Keratinocyte (primary cell): ENCODE results near the gene FAM177B.

Experiments
- EZH2 ChIP-seq: IDR thresholded peaks from one replicate; pipeline ENCODE4 v1.6.1; 2012; ENCODE audit warnings: inconsistent platforms, mild to moderate bottlenecking, low read length, moderate library complexity
- TF ChIP-seq, protein P1 (sequence below), 3 experiments: IDR thresholded peaks in 1 of 3; conservative IDR thresholded peaks in 1 of 3; optimal IDR thresholded peaks in 1 of 3; 2 replicates in 2 of 3; 3 replicates in 1 of 3; pipeline versions ENCODE3 to v1.5.1; 2011; ENCODE audit warnings: low read length in 3 of 3, mild to moderate bottlenecking in 3 of 3, moderate library complexity in 2 of 3, control low read depth in 1 of 3, inconsistent platforms in 1 of 3; ENCODE audit not compliant: insufficient read depth in 2 of 3; ENCODE audit errors: extremely low read depth in 1 of 3

DNA sequence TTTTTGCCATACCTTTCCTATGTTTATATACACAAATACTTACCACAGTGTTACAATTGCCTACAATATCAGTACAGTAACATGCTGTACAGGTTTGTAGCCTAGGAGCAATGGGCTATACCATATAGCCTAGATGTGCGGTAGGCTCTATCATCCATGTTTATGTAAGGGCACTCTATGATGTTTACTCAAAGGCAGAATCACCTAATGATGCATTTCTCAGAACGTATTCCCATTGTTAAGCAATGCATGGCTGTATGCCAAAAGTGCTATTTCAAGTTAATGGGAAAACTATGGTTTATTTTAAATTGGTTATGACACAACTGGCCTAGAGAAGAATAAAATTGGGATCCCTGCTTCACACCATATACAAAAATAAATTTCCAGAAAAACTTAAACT, 41.0 kb downstream of the FAM177B start:
- TF ChIP-seq, protein P1, sequence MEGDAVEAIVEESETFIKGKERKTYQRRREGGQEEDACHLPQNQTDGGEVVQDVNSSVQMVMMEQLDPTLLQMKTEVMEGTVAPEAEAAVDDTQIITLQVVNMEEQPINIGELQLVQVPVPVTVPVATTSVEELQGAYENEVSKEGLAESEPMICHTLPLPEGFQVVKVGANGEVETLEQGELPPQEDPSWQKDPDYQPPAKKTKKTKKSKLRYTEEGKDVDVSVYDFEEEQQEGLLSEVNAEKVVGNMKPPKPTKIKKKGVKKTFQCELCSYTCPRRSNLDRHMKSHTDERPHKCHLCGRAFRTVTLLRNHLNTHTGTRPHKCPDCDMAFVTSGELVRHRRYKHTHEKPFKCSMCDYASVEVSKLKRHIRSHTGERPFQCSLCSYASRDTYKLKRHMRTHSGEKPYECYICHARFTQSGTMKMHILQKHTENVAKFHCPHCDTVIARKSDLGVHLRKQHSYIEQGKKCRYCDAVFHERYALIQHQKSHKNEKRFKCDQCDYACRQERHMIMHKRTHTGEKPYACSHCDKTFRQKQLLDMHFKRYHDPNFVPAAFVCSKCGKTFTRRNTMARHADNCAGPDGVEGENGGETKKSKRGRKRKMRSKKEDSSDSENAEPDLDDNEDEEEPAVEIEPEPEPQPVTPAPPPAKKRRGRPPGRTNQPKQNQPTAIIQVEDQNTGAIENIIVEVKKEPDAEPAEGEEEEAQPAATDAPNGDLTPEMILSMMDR (optimal IDR thresholded peaks at IDR 0.05 in 1 of 3, IDR thresholded peaks at IDR 0.05 in 1 of 3, conservative IDR thresholded peaks at IDR 0.05 in 1 of 3; ENCODE audit: extremely low read depth in 1 of 3, insufficient read depth in 2 of 3, low read length in 3 of 3), result no peak
- TF ChIP-seq EZH2, result no peak
